K562 (cell line): ENCODE data around the gene SLC1A5. TPM values are rescaled to one million over a fixed set of nuclear protein-coding genes. Genes with fewer than 3 reads are reported as not detected.
A peak's percentile ranks its signal among the peaks of the same experiment; 100 is the strongest.

Experiments used
- ATAC-seq: fragments of 200-7000 bp; cut with Tn5 transposase; 3 replicates; pipeline ENCODE4 v1.9.1; 2020; ENCODE audit warnings: moderate library complexity
- BruUV-seq: library from RNA; stranded (reverse); fragments of 400-500 nt; replicated peaks from 2 replicates; lab custom pipeline; 2021; lab: Mats Ljungman, UMichigan
- CTCF ChIA-PET: fragments of 300-600 bp; formaldehyde crosslinking; extraction: SDS; loops from one replicate; lab custom pipeline; 2021; ENCODE audit warnings: low intra/inter-chr PET ratio; lab: Yijun Ruan, JAX
- POLR2A ChIA-PET: fragments of 300-600, 350-650 bp; sonication (Branson Sonifier 250); formaldehyde crosslinking; extraction: SDS; loops from one replicate; lab custom pipeline; 2021; ENCODE audit warnings: antibody characterized with exemption, inconsistent platforms; lab: Yijun Ruan, JAX
- DNase-seq, 4 experiments: peaks; one replicate each; pipeline versions ENCODE4 v3.0.0 to v3.0.0-alpha.2; 2011 to 2018; ENCODE audit warnings: low spot score in 3 of 4, mixed read lengths in 3 of 4; ENCODE audit errors: extremely low read depth in 1 of 4
- FAIRE-seq: peaks from 2 replicates; lab custom pipeline; 2011; peaks lifted over from hg19 to GRCh38; lab: Jason Lieb, UNC
- H2AFZ ChIP-seq: 2 replicates; pipeline ENCODE4 v1.6.0; 2011; ENCODE audit warnings: low read depth, low read length, control low read depth, inconsistent platforms
- H3K27ac ChIP-seq: fragments of 200-600 bp; 3 replicates; pipeline ENCODE4 v1.8.0; 2011; ENCODE audit warnings: low read depth, mild to moderate bottlenecking, control low read depth, inconsistent platforms, low read length, moderate library complexity, mixed read lengths; ENCODE audit errors: extremely low read depth
- H3K27me3 ChIP-seq, 2 experiments: fragments of 300-600 bp in 1 of 2; 2 replicates in 1 of 2; 3 replicates in 1 of 2; pipeline versions ENCODE4 v1.6.0 to v1.8.0; 2011; ENCODE audit warnings: inconsistent platforms in 2 of 2, low read length in 2 of 2, mild to moderate bottlenecking in 1 of 2, mixed read lengths in 1 of 2, moderate library complexity in 1 of 2; ENCODE audit not compliant: control insufficient read depth in 2 of 2, insufficient read depth in 2 of 2
- H3K36me3 ChIP-seq: fragments of 300-600 bp; 3 replicates; pipeline ENCODE4 v1.8.0; 2011; ENCODE audit warnings: mild to moderate bottlenecking, low read length, inconsistent platforms; ENCODE audit not compliant: control insufficient read depth, insufficient read depth
- H3K4me1 ChIP-seq, 2 experiments: fragments of 200-600 bp in 1 of 2; replicated peaks in 1 of 2; 2 replicates in 1 of 2; 3 replicates in 1 of 2; pipeline versions ENCODE4 v1.5.1 to v1.8.0; 2011; ENCODE audit warnings: inconsistent platforms in 2 of 2, low read length in 2 of 2, mild to moderate bottlenecking in 1 of 2, mixed read lengths in 1 of 2, moderate library complexity in 1 of 2; ENCODE audit not compliant: control insufficient read depth in 2 of 2, insufficient read depth in 2 of 2
- H3K4me2 ChIP-seq: 2 replicates; pipeline ENCODE4 v1.6.1; 2011; ENCODE audit warnings: low read length, control low read depth, inconsistent platforms, mixed read lengths; ENCODE audit not compliant: insufficient read depth
- H3K4me3 ChIP-seq: fragments of 200-600 bp; sonication (generic), shearing (Covaris generic); 2 replicates; pipeline ENCODE4 v1.5.1; 2016; ENCODE audit warnings: control low read depth, inconsistent platforms
- H3K79me2 ChIP-seq: fragments of 200-600 bp; 3 replicates; pipeline ENCODE4 v1.8.0; 2011; ENCODE audit warnings: low read length, inconsistent platforms; ENCODE audit not compliant: control insufficient read depth, insufficient read depth
- H3K9ac ChIP-seq, 2 experiments: 2 replicates each; pipeline versions ENCODE4 v1.6.0 to v1.6.1; 2011; ENCODE audit warnings: low read depth in 2 of 2, low read length in 2 of 2, control low read depth in 1 of 2, inconsistent platforms in 1 of 2, mild to moderate bottlenecking in 1 of 2, mixed read lengths in 1 of 2; ENCODE audit not compliant: insufficient read depth in 1 of 2
- H3K9me1 ChIP-seq: one replicate; pipeline ENCODE4 v1.6.0; 2011; ENCODE audit warnings: inconsistent platforms, mild to moderate bottlenecking, low read length, moderate library complexity; ENCODE audit not compliant: control insufficient read depth, insufficient read depth
- H3K9me3 ChIP-seq: replicated peaks from 2 replicates; pipeline ENCODE4 v1.5.1; 2011; ENCODE audit warnings: low read depth, low read length, inconsistent platforms; ENCODE audit not compliant: control insufficient read depth, insufficient read depth
- H4K20me1 ChIP-seq: replicated peaks from 2 replicates; pipeline ENCODE4 v1.6.1; 2011; ENCODE audit warnings: low read length, inconsistent platforms, mixed read lengths; ENCODE audit not compliant: control insufficient read depth, insufficient read depth
- CEBPG ChIP-seq, 3 experiments: fragments of 200-800 bp in 1 of 3; sonication (Bioruptor generic) in 1 of 3; sonication (generic) in 1 of 3; formaldehyde crosslinking in 1 of 3; IDR thresholded peaks in 2 of 3; conservative IDR thresholded peaks in 1 of 3; 2 replicates each; pipeline versions ENCODE4 v1.6.1 to v1.8.0; 2016 to 2022; ENCODE audit warnings: missing compliant biosample characterization in 2 of 3, missing genetic modification characterization in 2 of 3, mild to moderate bottlenecking in 1 of 3, missing genetic modification reagents in 1 of 3
- FOXO4 ChIP-seq: fragments of 450-650 bp; formaldehyde crosslinking; IDR thresholded peaks from 2 replicates; pipeline ENCODE4 v1.4.0; 2020; ENCODE audit warnings: mild to moderate bottlenecking, moderate library complexity
- HNRNPLL ChIP-seq: fragments of 200-400 bp; formaldehyde crosslinking; IDR thresholded peaks from 2 replicates; pipeline ENCODE4 v1.6.1; 2017; ENCODE audit warnings: low read length, low read depth, mild to moderate bottlenecking; ENCODE audit not compliant: poor library complexity, severe bottlenecking
- POLR2G ChIP-seq: fragments of 200-400 bp; formaldehyde crosslinking; IDR thresholded peaks from 2 replicates; pipeline ENCODE4 v1.6.1; 2017; ENCODE audit warnings: low read depth, mild to moderate bottlenecking, antibody characterized with exemption, low read length, moderate library complexity
- ZNF431 ChIP-seq: sonication (generic); formaldehyde crosslinking; IDR thresholded peaks from 2 replicates; pipeline ENCODE4 v1.8.0; 2022; ENCODE audit warnings: mild to moderate bottlenecking, missing genetic modification reagents
- WGBS: fragments of 100-300 bp; shearing (Covaris generic); methylation state at CpG from one replicate; pipeline ENCODE4 v1.1.6; 2016; ENCODE audit warnings: low coverage, mixed read lengths; ENCODE audit not compliant: insufficient coverage; ENCODE audit errors: missing lambda C conversion rate; 5-methylcytosine and 5-hydroxymethylcytosine counted together
- in situ Hi-C: fragments of 300-500 bp; cut with MboI; formaldehyde crosslinking; loops from 4 replicates; pipeline ENCODE4 v1.15.0; 2018; ENCODE audit warnings: inconsistent platforms, mixed read lengths
- intact Hi-C: fragments of 100-400 bp; cut with micrococcal nuclease; formaldehyde crosslinking; loops from 2 replicates; pipeline ENCODE4 v1.14.2; 2022
- polyA plus RNA-seq, 8 experiments: library from polyadenylated mRNA; depleted of rRNA in 4 of 8; stranded (reverse) in 5 of 8; unstranded in 3 of 8; fragments of >200 nt; fragmentation: Nextera tagmentation in 2 of 8; fragmentation: Illumina TruSeq in 1 of 8; extraction: Ambion mirVana in 2 of 8; extraction: Trizol in 1 of 8; gene quantifications; 2 replicates each; pipeline versions ENCODE4 v1.2.1 to v1.2.3, GENCODE V29; 2011 to 2014; ENCODE audit warnings: inconsistent platforms in 1 of 8, missing spikeins in 1 of 8
- total RNA-seq, 7 experiments: library from RNA; depleted of rRNA in 6 of 7; stranded (reverse); fragments of >200 nt in 6 of 7; fragmentation: Illumina TruSeq in 2 of 7; extraction: Trizol in 2 of 7; gene quantifications; 2 replicates each; pipeline versions ENCODE4 v1.2.1 to v1.2.3, GENCODE V29; 2011 to 2021; ENCODE audit warnings: low replicate concordance in 1 of 7

SLC1A5 gene
- total and polyA plus RNA-seq, 9 of the 15 experiments (the other 6 are each of a cell fraction or from before 2014, with no cell fraction given), result 31.2 to 417 (median 134) TPM

- Histone ChIP-seq H3K9me1 (no peaks in the 10 kb centered on the region), H3K9me3 (no peaks in the 10 kb centered on the region), H3K79me2 (no peaks in the 10 kb centered on the region), H3K4me3 (no peak overlapping the region), H3K4me1 (peaks cover 5 to 17% of the 10 kb centered on the region in 2 experiments; a peak in 4 of 5 replicates), H3K27me3 (no peaks in the 10 kb centered on the region), H3K9ac (no peak overlapping the region), H3K36me3 (peaks cover 9% of the 10 kb centered on the region; the same call in 2 of the 3 replicates), H3K27ac (no peak overlapping the region), H2AFZ (no peak overlapping the region), H3K4me2 (no peak overlapping the region), H4K20me1 (peaks cover 3% of the 10 kb centered on the region; the same call in 1 of the 2 replicates)
- DNase-seq, result no peak
- no peak for TF ChIP-seq CEBPG (CRISPR knock-in tag; IDR thresholded peaks at IDR 0.05)
- no peak for TF ChIP-seq CEBPG (tag; conservative IDR thresholded peaks at IDR 0.05 in 1 of 2, IDR thresholded peaks at IDR 0.05 in 1 of 2)
- TF ChIP-seq POLR2G, result 0 out of 2 replicates have a peak, but pooled peaks have one; percentile 28
- TF ChIP-seq FOXO4 (CRISPR knock-in tag), result no peak
- no peak for TF ChIP-seq HNRNPLL
- no peak for TF ChIP-seq ZNF431 (CRISPR knock-in tag)
- no TSS peak for BruUV-seq
- ChIA-PET CTCF (interaction anchor here (1.9 kb wide), 1 partner anchor 51 kb away, joined by 6 read pairs; no protein-coding TSS in a partner anchor), POLR2A (interaction anchor here (0.6 to 0.7 kb wide), 2 partner anchors 30 to 64 kb away, joined by 3 to 5 read pairs; no protein-coding TSS in a partner anchor)
- WGBS, result 88% methylated on average over 12 of the region's 39 CpGs
- no peak for FAIRE-seq
- in situ Hi-C loops, result loop anchor here (10.0 kb wide), 1 partner anchor 240 kb away; no protein-coding TSS in a partner anchor
- intact Hi-C loops, result loop anchor here (5.0 kb wide), 1 partner anchor 72 kb away; no protein-coding TSS in a partner anchor
- no peak for ATAC-seq
Observed at GRCh38 chr19:46755077-46755852, 33.1 kb downstream of the SLC1A5 start.
